Gastrocnemius medialis (tissue), 4 donors: ENCODE results near the gene AHI1. TPM values are rescaled to one million over a fixed set of nuclear protein-coding genes. Genes with fewer than 3 reads are reported as not detected.

Experiments used
- ATAC-seq, 2 donors: fragments of 150-250 bp; one replicate each; pipeline ENCODE4 v1.9.1; 2016
- DNase-seq, 2 donors: peaks; one replicate each; pipeline ENCODE4 v3.0.0-alpha.2; 2019
- H3K27ac ChIP-seq, 4 donors: fragments of 200-600 bp; sonication (generic); 1 replicate in 1 of 4; 2 replicates in 3 of 4; pipeline ENCODE4 v1.5.1; 2016 to 2018; ENCODE audit warnings: mild to moderate bottlenecking in 2 of 4, moderate library complexity in 1 of 4
- H3K27me3 ChIP-seq, 3 donors: fragments of 200-600 bp; sonication (generic) in 2 of 3; 1 replicate in 1 of 3; 2 replicates in 2 of 3; pipeline versions ENCODE4 v1.5.1 to v1.6.0; 2016 to 2019; ENCODE audit warnings: mild to moderate bottlenecking in 1 of 3, moderate library complexity in 1 of 3
- H3K36me3 ChIP-seq, 2 donors: fragments of 200-600 bp; sonication (generic) in 1 of 2; one replicate each; pipeline ENCODE4 v1.5.1; 2017 to 2018
- H3K4me1 ChIP-seq, 2 donors: fragments of 200-600 bp; sonication (generic) in 1 of 2; one replicate each; pipeline ENCODE4 v1.5.1; 2016 to 2017; ENCODE audit warnings: mild to moderate bottlenecking in 2 of 2
- H3K4me3 ChIP-seq, 4 donors: fragments of 200-600 bp; sonication (generic) in 3 of 4; 1 replicate in 1 of 4; 2 replicates in 3 of 4; pipeline ENCODE4 v1.5.1; 2016 to 2019; ENCODE audit warnings: mild to moderate bottlenecking in 2 of 4
- H3K9me3 ChIP-seq, 3 donors: fragments of 200-600 bp; sonication (generic) in 2 of 3; 1 replicate in 1 of 3; 2 replicates in 2 of 3; pipeline ENCODE4 v1.5.1; 2016 to 2019
- CTCF ChIP-seq, 5 experiments: fragments of 450-650 bp in 3 of 5; fragments of 200-600 bp in 2 of 5; sonication (generic) in 2 of 5; IDR thresholded peaks in 4 of 5; conservative IDR thresholded peaks in 1 of 5; 1 replicate in 4 of 5; 2 replicates in 1 of 5; pipeline ENCODE4 v1.5.1; 2016 to 2019; ENCODE audit warnings: antibody characterized with exemption in 5 of 5, mild to moderate bottlenecking in 3 of 5, moderate library complexity in 3 of 5
- POLR2A ChIP-seq, 2 donors: fragments of 450-650 bp; IDR thresholded peaks; one replicate each; pipeline ENCODE4 v1.6.1; 2017; ENCODE audit warnings: antibody characterized with exemption in 2 of 2, mild to moderate bottlenecking in 2 of 2, moderate library complexity in 2 of 2
- in situ Hi-C, 4 donors: fragments of 200-750 bp; cut with MboI; loops; one replicate each; pipeline versions ENCODE4 v1.15.0 to v1.8.0; 2017; ENCODE audit warnings: low sequenced_read_pairs in 4 of 4
- intact Hi-C: fragments of 100-400 bp; cut with DNase I; formaldehyde crosslinking; loops from one replicate; pipeline ENCODE4 v1.15.1; 2023; ENCODE audit warnings: low total_unique reads
- total RNA-seq, 4 donors: library from RNA; depleted of rRNA; stranded (reverse); fragments of >200 nt; gene quantifications; one replicate each; pipeline versions ENCODE4 v1.1.0 to v1.2.3, GENCODE V29; 2016

Gene AHI1
- total RNA-seq, 4 donors from 2014 or later, result 3.5 to 16.8 (median 8.2) TPM

GRCh38 chr6:135322427-135323201, 174.9 kb downstream of the AHI1 start:
- Histone ChIP-seq H3K9me3 (no peaks in the 10 kb centered on the region), H3K36me3 (no peaks in the 10 kb centered on the region), H3K27me3 (no peaks in the 10 kb centered on the region), H3K27ac (no peak overlapping the region), H3K4me3 (no peak overlapping the region), H3K4me1 (peaks cover 0 to 7% of the 10 kb centered on the region in 2 donors)
- in situ Hi-C loops, result no loop called here
- DNase-seq (no peak), ATAC-seq (no peak)
- intact Hi-C loops, result no loop called here
- TF ChIP-seq CTCF (IDR thresholded peaks at IDR 0.05 in 4 of 5, conservative IDR thresholded peaks at IDR 0.05 in 1 of 5) (no peak), POLR2A (IDR thresholded peaks at IDR 0.05) (no peak)

- DNase-seq (no peak), ATAC-seq (no peak)
- Histone ChIP-seq H3K27me3 (no peaks in the 10 kb centered on the region), H3K27ac (no peak overlapping the region), H3K4me3 (no peak overlapping the region), H3K4me1 (peaks cover 0 to 7% of the 10 kb centered on the region in 2 donors), H3K9me3 (no peaks in the 10 kb centered on the region), H3K36me3 (no peaks in the 10 kb centered on the region)
- TF ChIP-seq CTCF (IDR thresholded peaks at IDR 0.05 in 4 of 5, conservative IDR thresholded peaks at IDR 0.05 in 1 of 5) (no peak), POLR2A (IDR thresholded peaks at IDR 0.05) (no peak)
- intact Hi-C loops (no loop called here), in situ Hi-C loops (no loop called here)
Measured at GRCh38 chr6:135320721-135321621, 176.6 kb downstream of the AHI1 start.

DNA sequence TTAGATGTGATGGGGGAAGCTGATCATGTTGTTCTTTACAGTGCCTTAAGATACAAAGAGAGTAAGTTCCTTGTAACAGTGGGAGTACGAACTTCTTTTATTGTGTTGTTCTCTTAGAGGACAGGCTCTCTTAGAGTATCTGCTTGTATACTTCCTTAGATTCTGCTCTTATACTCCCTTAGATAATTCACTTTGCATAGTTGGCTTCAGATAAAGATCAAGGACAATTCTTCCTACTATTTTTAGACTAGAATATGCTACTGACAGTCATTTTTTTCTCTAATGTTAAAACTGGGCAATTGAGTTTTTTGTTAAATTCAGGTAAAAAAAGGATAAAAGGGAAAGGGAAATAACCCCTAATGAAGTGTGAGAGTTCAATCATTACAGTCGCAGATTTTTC, 177.7 kb downstream of the AHI1 start:
- H3K4me1 ChIP-seq, result peaks cover 0 to 7% of the 10 kb centered on the region in 2 donors
- H3K36me3 ChIP-seq, result no peaks in the 10 kb centered on the region
- H3K4me3 ChIP-seq, result no peak overlapping the region
- ATAC-seq (no peak), DNase-seq (no peak)
- in situ Hi-C loops, result no loop called here
- H3K27me3 ChIP-seq, result no peaks in the 10 kb centered on the region
- no peak overlapping the region for H3K27ac ChIP-seq
- H3K9me3 ChIP-seq, result no peaks in the 10 kb centered on the region
- TF ChIP-seq POLR2A (IDR thresholded peaks at IDR 0.05) (no peak), CTCF (IDR thresholded peaks at IDR 0.05 in 4 of 5, conservative IDR thresholded peaks at IDR 0.05 in 1 of 5) (no peak)
- intact Hi-C loops, result no loop called here

DNA sequence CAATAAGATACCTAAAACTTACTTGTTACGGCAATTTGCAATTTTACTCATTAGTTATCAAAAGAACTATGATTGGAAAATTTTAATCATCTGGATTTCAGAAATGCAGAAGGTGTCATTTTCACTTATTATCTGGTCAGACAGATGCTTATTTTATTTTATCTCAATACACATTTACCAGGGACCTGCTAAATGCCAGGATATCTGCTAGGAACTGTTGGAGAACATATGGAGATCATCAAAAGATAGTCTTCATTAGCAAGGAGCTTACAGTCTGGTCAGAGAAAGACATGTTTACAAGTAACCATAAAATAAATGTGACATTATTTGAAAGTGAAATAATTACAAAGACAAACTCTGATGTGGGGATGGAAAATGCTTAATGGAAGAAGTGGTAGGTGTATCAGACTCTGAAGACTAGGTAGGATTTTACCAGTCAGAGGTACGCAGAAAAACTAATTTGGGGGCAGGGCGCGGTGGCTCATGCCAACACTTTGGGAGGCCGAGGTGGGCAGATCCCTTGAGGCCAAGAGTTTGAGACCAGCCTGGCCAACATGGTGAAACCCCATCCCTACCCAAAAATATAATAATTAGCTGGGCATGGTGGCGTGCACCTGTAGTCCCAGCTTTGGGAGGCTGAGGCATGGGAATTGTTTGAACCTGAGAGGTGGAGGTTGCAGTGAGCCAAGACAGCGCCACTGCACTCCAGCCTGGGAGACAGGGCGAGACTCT, 178.6 kb downstream of the AHI1 start:
- Histone ChIP-seq H3K27ac (no peak overlapping the region), H3K27me3 (no peaks in the 10 kb centered on the region), H3K9me3 (no peaks in the 10 kb centered on the region), H3K4me1 (peaks cover 0 to 7% of the 10 kb centered on the region in 2 donors), H3K4me3 (no peak overlapping the region), H3K36me3 (no peaks in the 10 kb centered on the region)
- in situ Hi-C loops (no loop called here), intact Hi-C loops (no loop called here)
- no peak for DNase-seq
- TF ChIP-seq CTCF (IDR thresholded peaks at IDR 0.05 in 4 of 5, conservative IDR thresholded peaks at IDR 0.05 in 1 of 5) (no peak), POLR2A (IDR thresholded peaks at IDR 0.05) (no peak)
- no peak for ATAC-seq
